HFF-Myc (cell line): ENCODE data around the gene LAMTOR4.

Experiments used
- DNase-seq: peaks from one replicate; pipeline ENCODE4 v3.0.0-alpha.2; 2011; ENCODE audit warnings: low read depth; ENCODE audit errors: extremely low read depth
- H3K4me3 ChIP-seq: replicated peaks from 2 replicates; pipeline ENCODE4 v1.5.1; 2011; ENCODE audit warnings: low read depth, mild to moderate bottlenecking, control low read depth, low read length
- CTCF ChIP-seq: IDR thresholded peaks from 2 replicates; pipeline ENCODE4 v1.5.1; 2012; ENCODE audit warnings: mild to moderate bottlenecking, low read depth, low read length, control low read depth; ENCODE audit errors: missing control alignments

LAMTOR4 gene

GRCh38 chr7:100148559-100149328, at the start of gene LAMTOR4:
Gene LAMTOR4 (plus strand): TSS chr7:100148918. CDS start chr7:100148973, 55 bp downstream.
- TF ChIP-seq CTCF = no peak
- H3K4me3 ChIP-seq = peak within 1 kb of the TSS; percentile 95
- peak; percentile 99 for DNase-seq

DNA sequence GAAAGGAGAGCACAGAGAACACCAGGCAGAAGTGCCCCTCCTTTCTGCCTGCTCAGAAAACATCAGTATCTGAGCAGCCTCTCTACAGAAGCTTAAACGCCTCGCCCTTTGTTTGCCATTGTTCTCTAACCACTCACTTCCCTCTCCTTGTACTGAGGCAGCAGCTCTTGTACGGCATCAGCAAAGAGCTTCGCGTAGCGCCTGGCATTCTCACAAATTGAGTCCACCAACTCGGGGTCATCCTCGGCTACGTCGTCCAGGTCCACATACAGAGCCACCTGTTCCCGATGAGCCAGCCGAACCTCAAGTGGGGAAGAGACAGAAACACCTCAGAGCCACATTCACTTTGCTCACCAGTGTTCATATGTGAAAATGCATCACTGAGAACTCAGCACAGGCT, 49.3 kb upstream of the LAMTOR4 start:
- DNase-seq = no peak
- H3K4me3 ChIP-seq = peak overlapping the region; percentile 92
- no peak for TF ChIP-seq CTCF

GRCh38 chr7:100100420-100101015, 48.2 kb upstream of the LAMTOR4 start:
- TF ChIP-seq CTCF = no peak
- peak overlapping the region; percentile 92 for H3K4me3 ChIP-seq
- DNase-seq = peak; percentile 78

- DNase-seq = peak; percentile 91
- peak within 1 kb of the TSS; percentile 92 for H3K4me3 ChIP-seq
- TF ChIP-seq CTCF = no peak
These were observed 47.5 kb upstream of the LAMTOR4 start, which contains the start of the genes AP4M1 and MCM7 for GRCh38 chr7:100101016-100101862. Gene AP4M1 (plus strand): TSS chr7:100101643. CDS start chr7:100101715, 72 bp downstream. Gene MCM7 (minus strand): TSS chr7:100101397. CDS start chr7:100101294, 103 bp downstream.

DNA sequence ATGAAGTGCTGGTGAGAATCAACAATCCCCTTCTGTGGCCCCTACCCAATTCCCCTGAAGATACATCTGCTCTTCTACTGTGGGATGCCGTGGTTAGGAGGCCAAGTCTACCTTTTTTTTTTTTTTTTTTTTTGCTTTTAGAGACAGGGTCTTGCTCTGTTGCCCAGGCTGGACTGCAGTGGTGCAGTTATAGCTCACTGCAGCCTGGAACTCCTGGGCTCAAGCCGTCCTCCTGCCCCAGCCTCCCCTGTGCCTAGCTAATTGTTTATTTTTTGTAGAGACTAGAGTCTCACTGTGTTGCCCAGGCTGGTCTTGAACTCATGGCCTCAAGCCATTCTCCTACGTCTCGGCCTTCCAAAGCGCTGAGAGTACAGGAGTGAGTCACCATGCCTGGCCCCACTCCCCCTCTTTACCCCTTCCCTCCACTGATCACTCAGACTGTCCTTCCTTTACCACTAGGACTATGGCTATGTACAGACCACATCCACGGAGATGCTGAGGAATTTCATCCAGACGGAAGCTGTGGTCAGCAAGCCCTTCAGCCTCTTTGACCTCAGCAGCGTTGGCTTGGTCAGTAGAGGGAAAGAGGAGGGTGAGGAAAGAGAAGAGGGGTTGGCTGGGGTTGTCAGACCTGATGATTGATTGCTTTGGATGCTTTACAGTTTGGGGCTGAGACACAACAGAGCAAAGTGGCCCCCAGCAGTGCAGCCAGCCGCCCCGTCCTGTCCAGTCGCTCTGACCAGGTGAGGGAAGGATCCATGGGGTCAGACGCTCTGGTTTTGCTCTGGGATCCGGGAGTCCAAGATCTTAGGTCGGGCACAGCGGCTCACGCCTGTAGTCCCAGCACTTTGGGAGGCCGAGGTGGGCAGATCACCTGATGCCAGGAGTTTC, 45.5 kb upstream of the LAMTOR4 start:
- peak overlapping the region; percentile 92 for H3K4me3 ChIP-seq
- DNase-seq = no peak
- no peak for TF ChIP-seq CTCF

DNA sequence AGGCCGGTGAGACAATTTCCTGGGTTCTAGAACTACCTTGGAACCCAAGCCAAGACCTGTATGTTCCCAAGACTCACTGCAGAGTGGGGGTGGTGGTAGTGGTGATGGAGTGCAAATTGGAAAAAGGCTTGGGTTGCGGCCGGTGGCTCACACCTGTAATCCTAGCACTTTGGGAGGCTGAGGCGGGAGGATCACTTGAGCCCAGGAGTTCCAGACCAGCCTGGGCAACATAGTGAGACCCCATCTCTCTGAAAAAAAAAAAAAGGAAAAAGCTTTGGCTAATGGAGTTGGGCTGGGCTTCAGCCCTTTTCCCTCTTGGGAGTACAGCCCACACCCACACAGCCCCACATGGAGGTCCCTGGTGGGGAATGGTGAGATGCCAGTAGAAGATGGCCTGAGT, 43.2 kb upstream of the LAMTOR4 start:
- no peak for DNase-seq
- TF ChIP-seq CTCF = no peak
- H3K4me3 ChIP-seq = no peak overlapping the region
